GM19099 (cell line): Measurements from ENCODE around the gene PTPN9.

Source experiments
- POLR2A ChIP-seq: IDR thresholded peaks from 3 replicates; pipeline ENCODE4 v1.6.1; 2011; ENCODE audit warnings: low read depth; ENCODE audit not compliant: insufficient read length; ENCODE audit errors: extremely low read depth

The PTPN9 gene

DNA sequence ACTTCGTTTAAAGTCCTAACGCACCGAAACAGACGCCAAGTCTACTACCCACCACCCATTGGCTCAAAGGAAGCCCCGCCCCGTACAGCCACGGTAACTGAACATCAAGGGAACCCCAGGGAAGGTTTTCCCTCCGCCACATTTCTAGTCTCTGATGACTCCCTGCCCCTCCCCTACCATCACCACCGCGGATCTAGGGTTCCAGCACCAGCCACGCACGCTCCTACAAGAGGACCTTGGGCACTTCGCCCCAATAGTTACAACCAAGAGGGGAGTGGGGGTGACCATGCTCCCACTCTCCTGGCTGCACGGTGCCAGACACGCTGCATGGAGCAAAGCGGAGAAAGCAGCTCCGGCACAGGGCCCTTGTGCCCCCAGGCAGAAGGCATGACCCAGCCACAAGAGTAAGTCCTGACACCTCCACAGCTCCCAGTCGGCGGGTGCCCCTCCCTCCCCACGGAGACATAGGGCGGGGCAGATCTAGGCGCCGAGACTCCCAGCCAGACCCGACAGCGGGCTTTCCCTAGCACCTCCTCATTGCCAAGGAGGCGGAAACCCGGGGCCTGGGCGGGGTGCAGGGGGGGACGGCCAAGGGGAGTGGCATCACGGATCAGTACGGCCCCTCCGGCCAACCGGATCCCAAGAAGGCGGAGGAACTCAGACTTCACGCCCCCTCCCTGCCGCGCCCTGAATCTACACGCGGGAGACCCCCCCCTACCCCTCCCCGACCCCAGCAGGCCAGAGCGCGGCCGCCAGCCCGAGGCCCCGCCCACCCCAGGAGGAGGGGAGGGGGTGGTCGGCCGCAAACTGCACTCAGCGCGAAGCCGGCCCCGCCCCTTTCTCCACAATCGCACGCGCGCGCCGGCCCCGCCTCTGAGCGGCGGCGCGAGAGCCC, 128.6 kb downstream of the PTPN9 start:
- no peak for TF ChIP-seq POLR2A

DNA sequence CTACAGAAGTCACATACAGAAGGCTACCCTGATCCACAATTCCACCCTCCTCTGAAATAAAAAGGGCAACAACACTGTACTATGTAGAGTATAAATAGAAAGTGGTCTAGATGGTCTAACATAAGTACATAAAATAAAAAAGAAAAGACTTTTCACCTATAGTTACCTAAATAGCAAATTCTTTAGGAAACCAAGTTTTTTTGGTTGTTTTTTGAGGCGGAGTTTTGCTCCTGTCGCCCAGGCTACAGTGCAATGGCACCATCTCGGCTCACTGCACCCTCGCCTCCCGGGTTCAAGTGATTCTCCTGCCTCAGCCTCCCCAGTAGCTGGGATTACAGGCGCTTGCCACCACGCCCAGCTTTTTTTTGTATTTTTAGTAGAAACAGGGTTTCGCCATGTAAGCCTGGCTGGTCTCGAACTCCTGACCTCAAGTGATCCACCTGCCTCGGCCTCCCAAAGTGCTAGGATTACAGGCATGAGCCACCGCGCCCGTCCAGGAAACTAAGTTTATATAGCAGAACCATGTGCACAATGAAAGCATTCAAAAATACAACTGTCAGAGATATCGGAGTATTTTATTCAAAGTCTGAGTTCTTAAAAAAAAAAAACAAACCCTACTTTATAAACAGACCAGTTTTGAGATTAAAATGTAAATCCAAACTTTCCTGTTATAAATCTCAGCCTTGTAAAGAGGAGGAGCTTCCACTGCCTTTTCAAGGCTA, 129.4 kb downstream of the PTPN9 start:
- TF ChIP-seq POLR2A, result no peak

DNA sequence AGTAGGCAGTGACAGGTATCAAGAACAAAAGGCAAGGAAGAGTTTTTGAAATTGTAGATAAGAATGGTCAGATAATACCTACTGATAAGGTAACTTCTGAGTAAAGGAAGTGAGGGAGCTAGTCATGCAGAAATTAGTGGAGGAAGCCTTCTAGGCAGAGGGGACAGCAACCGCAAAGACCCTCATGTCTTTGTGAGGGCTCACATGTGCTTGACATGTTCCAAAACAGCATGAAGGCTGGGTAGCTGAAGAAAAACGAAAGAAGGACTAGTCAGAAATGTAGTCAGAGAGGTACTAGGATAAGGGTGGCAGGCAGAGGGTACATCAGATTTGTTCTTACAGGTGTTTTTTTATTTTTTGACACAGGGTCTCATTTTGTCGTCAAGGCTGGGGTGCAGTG, 133.0 kb downstream of the PTPN9 start:
- no peak for TF ChIP-seq POLR2A

DNA sequence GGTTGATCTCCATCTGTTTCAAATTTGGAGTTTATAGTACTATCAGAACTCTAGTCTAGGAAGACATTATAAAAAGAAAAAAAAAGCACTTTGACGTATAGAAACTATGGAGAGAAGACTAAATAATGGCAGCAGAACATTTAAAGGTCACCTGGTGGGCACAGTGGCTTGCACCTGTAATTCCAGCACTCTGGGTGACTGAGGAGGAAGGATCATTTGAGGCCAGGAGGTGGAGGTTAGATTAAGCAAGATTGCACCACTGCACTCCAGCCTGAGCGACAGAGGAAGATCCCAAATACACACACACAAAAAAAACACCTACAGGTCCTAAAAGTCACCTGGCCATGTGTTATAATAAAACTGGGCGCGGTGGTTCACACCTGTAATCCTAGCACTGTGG, 141.4 kb downstream of the PTPN9 start:
- TF ChIP-seq POLR2A, result no peak

DNA sequence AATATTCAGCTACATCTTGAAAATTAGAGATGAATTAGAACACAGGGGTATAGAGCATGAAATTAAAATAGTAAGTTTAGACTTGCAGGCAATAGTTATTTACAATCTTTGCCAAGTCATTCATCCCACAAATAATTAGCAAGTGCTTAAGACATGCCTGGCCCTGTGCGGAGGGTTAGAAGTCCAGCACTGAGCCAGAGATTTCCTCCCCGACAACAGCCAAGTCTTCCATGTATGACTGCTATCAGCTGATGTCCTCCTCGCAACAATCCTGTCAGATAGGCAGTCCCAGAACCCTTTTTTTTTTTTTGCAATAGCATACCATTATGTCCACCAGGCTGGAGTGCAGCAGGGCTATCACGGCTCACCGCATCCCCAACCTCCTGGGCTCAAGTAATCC, 142.2 kb downstream of the PTPN9 start:
- no peak for TF ChIP-seq POLR2A

DNA sequence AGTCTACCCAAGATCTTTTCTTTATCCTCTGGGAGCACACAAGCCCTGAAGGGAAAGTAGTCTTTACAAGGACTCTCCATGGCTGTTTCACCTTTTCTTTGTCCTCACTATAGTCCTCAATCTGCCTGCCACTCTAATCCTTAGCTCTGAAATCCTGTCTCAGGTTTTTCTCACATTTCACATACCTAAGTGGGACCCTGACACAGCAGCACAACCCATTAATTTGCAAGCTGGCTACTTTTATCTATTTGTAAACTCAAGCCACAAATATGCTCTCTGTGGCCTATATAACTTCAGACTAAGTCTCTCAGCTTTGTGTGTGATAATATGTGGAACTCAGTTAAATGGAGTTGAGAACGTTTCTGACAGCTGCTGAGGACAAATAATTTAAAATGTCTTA, 147.4 kb downstream of the PTPN9 start:
- no peak for TF ChIP-seq POLR2A

DNA sequence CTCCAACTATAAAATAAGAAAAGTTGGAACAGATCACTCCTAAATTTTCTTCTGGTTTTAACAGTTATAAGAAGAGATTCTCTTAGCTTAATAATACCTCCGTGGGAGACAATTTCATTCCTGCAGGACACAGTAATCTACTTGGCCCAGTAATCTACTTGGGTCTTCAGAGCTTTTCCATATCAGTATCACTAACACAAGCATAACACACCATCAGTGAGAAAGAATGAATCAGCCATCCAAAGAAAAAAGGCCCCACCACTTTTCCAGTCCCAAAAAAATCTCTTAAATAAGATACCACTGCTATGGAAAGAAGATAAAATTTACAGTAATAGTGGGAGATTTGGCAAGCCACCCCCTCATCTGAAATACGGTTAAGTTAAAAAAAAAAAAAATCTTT, 147.8 kb downstream of the PTPN9 start:
- no peak for TF ChIP-seq POLR2A

DNA sequence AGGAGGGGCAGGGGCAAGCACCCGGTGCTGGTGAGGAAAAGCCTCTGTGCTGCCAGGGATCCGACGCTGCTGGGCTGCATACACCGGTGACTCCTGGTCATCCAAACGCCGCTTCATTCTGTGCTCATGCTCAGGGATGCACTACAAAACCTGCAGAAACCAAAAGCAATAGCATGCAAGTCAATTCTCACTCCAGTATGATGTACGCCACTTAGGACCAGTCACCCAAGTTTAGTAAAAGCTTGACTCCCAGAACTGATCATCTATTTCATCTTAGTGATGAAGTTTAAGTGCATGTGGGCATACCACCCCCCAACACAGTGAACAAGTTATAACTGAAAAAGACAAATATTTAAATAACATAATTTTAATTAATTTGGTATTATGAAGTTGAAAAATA, 148.9 kb downstream of the PTPN9 start:
- TF ChIP-seq POLR2A, result no peak

DNA sequence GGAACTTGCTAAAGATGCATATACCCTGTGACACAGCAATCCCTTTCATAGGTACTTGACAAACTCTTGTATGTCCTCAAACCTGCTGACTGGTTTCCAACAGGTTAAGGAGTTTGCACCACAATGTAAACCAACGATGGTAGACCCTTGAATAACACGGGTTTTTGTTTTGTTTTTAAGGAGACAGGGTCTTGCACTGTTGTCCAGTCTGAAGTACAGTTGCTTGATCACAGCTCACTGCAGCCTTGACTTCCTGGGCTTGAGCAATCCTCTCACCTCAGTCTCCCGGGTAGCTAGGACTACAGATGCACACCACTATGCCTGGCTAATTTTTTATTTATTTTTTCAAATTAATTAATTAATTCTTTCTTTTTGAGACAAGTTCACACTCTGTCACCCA, 151.0 kb downstream of the PTPN9 start:
- TF ChIP-seq POLR2A, result no peak

DNA sequence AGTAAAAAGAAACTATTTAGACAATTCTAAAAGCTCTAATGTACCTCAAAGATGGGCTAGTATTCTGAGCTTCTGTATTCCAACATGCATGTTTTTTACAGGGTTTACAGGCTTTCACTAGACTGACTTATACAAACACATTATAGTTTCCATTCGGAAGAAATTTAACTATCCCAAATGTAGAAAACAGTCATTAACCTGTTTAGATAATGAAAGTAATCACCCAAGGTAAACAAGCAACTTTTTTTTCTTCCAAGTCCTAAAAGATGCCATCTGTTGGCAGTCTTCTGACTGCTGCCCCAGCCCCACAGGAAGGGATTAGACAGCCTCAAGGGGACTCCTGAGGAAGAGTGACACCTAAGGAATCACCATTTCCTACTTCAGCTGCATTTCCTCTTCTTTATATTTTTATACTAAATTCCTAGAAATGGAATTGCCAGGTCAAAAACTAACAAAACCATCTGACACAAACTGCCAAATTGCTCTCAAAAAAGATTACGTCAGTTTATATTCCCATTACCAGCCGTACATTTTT, 153.1 kb downstream of the PTPN9 start:
- TF ChIP-seq POLR2A, result no peak

DNA sequence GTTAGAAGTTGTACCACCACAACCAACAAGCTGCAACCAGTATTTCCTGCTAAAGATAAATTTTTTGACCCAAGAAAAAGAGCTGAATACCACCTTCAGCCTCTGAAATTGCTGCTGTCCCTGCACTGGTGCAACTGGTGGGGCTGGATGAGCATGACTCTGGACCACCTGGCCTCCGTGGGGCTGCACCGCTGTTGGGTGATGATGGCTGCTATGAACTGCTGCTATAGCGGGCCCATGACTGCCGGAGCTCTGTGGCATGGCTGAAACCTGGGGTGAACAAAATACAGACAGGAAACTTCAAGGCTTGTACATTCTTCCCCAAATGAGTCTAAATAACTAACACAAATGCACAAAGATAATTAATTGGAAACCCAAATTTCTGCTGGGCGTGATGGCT, 156.6 kb downstream of the PTPN9 start:
- no peak for TF ChIP-seq POLR2A

DNA sequence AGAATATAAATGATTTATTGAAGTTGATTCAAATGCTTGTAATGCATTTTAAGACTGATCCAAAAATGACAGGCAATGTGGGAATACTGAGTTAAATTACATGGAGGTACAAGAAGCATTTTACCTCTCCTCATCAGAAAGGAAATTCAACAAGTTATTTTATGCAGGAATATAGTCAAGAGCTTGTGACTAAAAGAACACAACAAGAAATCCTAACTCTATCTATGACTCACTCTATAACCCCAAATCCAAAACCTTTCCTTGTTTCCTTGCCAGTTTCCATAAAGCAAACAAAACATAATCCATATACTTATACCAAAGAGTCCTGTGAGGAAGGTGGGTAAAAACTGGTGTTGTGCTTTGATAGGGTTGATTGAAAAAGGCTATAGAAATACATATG, 158.4 kb downstream of the PTPN9 start:
- TF ChIP-seq POLR2A, result no peak

DNA sequence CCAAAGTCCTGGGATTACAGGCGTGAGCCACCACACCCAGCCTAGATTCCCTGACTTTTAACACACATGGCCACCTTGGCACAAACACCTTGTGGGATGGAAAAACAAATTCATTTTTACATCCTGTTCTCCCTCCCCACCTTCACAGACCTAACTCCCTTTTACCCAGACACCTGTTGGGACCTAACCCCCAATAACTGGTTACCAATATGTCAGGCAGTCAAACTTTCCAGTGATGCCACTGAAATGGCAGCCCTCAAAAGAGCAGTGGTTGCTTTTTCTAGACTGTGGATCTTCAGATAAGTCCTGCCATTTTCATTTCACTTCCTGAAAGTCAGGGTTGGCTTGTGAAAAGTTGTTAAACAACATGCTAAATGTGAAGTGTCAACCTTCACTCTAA, 162.5 kb downstream of the PTPN9 start:
- TF ChIP-seq POLR2A, result no peak
